KOPT-K1 (cell line): ENCODE measurements around the gene MMP23B.
A peak's percentile ranks its signal among the peaks of the same experiment; 100 is the strongest.
"Not testable (repeated sequence)": the region's sequence is repeated elsewhere in the genome, so short reads cannot be mapped to it uniquely, and the experiment has no call there.

Experiments
- H3K27ac ChIP-seq: fragments of 200-600 bp; sonication (generic); 2 replicates; pipeline ENCODE4 v1.5.1; 2016; ENCODE audit warnings: antibody characterized with exemption, mild to moderate bottlenecking, low read depth, low read length; ENCODE audit not compliant: poor library complexity, severe bottlenecking
- H3K36me3 ChIP-seq: fragments of 200-600 bp; sonication (generic); 2 replicates; pipeline ENCODE4 v1.5.1; 2017; ENCODE audit warnings: antibody characterized with exemption, mild to moderate bottlenecking, low read length, moderate library complexity; ENCODE audit not compliant: insufficient read depth
- H3K9me3 ChIP-seq: fragments of 200-600 bp; sonication (generic); 2 replicates; pipeline ENCODE4 v1.5.1; 2017; ENCODE audit warnings: antibody characterized with exemption, low read length, mild to moderate bottlenecking; ENCODE audit not compliant: insufficient read depth, poor library complexity, severe bottlenecking

Gene MMP23B

DNA sequence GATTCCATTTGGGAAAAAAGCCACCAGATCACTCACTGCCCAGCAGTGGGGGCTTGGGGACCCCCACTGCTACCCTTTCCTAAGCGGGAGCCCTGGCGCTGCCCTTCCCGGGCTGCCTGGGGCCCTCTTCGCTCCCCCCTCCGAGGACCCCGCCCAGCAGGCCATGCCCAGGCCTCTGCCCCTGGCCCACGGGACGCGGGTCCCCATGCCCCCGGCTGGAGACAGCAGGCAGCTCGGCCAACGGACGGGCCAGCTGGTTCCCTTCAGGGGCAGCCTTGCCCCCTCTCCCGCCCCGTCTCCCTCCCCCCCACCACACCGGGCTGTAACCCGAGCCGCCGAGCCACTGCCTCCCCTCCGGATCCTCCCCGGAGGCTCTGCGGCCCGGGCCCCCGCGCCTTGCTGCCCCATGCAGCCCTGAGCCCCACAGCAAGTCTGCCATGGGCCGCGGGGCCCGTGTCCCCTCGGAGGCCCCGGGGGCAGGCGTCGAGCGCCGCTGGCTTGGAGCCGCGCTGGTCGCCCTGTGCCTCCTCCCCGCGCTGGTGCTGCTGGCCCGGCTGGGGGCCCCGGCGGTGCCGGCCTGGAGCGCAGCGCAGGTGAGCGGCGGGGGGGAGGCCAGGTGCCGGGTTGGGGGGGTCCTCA lies at the start of gene MMP23B:
MMP23B (plus strand) TSS at position 392 of the 639 bp plus-strand sequence; CDS start at position 438, 46 bp downstream.
- H3K27ac ChIP-seq: peak within 1 kb of the TSS; percentile 77
- H3K9me3 ChIP-seq: no peaks in the 10 kb centered on the region
- peaks cover 8% of the 10 kb centered on the region; the same call in 1 of the 2 replicates for H3K36me3 ChIP-seq

DNA sequence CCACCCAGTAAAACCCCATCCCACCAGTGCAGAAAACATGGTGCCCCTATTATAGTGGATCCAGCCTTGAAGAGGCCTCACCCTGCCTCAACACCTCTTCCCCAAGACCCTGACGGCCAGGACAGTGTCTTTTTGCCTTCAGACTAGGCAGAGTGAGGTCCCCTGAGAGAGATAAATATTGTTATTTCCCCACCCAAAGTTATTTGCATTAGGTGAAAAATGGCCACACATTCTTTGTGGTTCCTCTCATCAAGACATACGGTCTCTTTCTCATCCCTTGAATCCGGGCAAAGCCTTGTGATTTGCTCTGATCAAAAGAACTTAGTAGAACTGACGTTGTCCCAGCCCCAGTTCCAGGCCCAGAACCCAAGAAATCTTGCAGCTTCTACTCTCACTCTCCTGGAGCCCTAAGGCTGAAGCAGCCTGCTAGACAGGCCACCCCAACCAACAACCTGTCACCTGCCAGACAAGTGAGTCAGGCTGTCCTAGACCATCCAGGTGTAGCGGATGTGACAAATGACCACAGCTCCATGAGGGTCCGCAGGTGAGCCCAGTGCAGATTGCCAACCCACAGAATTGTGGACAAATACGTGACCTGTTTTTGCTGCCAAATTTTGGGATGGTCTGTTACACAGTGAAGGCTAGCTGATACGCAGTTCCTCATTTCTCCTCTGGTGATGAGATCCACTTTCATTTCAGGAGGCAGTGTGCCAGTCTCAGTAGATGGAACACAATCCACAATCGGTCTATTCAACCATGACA lies 49.2 kb upstream of the MMP23B start:
- Histone ChIP-seq H3K9me3 (no peaks in the 10 kb centered on the region), H3K27ac (no peak overlapping the region), H3K36me3 (no peaks in the 10 kb centered on the region)

DNA sequence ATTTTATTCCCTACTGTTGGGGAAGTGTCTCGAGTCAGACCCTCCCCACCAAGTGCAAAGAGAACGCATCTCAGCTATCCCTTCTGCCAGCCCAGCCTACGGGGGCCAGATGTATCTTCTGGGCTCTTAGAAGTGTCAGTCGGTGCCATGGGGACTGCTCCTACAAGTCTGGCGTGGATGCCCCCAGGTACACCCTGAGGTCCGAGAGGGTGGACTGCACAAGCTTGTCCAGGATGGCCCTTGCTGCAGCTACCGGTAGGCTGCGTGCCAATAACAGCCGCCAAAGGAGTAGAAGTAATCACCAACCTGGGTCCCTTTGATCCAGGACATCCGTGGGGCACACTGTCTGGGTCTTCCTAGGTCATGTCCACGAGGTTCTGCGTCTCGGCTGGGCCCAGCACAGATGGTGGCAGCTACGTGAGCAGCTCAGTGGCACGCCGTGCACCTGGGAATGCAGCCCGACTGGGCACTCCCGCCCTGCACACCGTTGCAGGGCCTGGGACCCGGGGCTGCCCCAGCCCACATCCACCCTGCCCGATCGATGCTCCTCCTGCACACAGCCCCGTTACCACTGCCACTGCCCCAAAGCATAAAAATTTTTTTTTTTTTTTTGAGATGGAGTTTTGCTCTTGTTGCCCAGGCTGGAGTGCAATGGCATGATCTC lies 48.5 kb upstream of the MMP23B start:
- H3K27ac ChIP-seq: no peak overlapping the region
- H3K9me3 ChIP-seq: no peaks in the 10 kb centered on the region
- no peaks in the 10 kb centered on the region for H3K36me3 ChIP-seq

DNA sequence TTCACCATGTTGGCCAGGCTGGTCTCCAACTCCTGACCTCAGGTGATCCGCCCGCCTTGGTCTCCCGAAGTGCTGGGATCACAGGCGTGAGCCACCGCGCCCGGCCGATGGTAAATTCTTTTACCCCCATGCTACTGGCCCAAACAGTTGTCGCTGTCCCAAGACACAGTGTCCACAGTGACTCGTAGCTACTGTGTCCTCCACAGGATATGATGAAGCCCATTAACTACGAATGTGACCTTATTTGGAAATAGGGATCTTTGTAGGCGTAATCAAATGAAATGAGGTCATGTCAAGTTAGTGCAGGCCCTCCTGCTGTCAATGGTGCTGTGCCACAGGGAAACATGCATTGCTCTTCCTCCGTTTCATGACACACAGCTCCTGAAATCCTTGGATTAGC lies 40.5 kb upstream of the MMP23B start:
- Histone ChIP-seq H3K36me3 (no peaks in the 10 kb centered on the region), H3K27ac (no peak overlapping the region)

DNA sequence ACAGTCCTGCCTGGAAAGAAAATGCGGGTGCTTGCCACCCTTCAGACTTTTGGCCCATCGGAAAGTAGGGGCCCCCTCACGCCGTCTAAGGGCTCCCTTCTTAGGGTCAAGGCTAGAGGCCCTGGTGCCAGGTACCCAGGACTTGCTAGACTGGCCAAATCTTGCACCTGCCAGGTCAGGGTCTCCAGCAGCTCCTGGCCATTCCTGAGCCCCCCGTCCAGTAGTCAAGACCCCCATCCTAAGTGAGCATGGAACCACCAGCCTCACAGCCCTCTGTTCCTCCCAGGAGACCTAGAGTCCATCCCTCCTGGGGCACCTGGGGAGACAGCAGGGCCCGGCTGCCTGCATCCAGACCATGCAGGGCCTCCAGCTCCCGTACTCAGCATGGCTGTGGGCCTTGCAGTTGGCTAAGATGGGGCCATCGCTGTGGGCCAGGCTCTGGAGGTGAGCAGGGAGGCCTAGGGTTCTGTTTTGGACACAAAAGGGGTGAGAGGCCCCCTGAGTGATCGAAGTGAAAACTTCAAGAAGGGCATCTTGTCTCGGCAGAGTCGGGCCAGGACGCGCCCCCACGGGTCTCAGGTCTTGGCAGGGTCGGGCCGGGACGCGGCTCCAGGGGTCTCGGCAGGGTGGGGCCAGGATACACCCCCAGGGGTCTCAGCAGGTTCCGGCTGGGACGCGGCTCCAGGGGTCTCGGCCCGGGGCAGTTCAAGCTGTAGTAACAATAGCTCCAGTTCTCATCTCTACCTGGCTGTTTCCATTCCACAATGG lies 38.0 kb upstream of the MMP23B start:
- Histone ChIP-seq H3K27ac (no peak overlapping the region), H3K36me3 (no peaks in the 10 kb centered on the region), H3K9me3 (no peaks in the 10 kb centered on the region)

More for the DNA sequence above, 40.5 kb upstream of the MMP23B start:
- H3K9me3 ChIP-seq: no peaks in the 10 kb centered on the region

DNA sequence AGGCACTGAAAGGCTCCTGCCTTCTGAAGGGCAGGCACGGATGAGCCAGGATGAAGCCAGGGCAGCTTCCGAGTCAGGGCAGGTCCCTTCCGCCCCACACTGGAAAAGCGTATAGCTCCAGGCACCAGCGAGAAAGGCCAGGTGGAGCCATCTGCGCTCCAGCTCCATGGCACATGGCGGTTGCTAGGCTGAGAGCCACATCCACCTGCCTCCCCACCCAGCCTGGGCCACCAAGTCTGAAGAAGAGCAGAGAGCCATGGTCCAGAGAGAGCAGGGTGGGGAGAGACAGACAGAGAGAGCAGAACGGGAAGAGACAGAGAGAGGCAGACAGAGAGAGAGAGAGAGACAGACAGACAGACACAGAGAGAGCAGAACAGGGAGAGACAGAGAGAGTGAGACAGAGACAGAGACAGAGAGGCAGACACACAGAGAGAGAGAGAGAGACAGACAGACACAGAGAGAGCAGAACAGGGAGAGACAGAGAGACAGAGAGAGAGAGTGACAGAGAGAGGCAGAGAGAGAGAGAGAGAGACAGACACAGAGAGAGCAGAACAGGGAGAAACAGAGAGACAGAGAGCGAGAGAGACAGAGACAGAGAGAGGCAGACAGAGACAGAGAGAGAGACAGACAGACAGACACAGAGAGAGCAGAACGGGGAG lies 37.2 kb upstream of the MMP23B start:
- H3K27ac ChIP-seq: no peak overlapping the region
- H3K36me3 ChIP-seq: no peaks in the 10 kb centered on the region
- H3K9me3 ChIP-seq: no peaks in the 10 kb centered on the region

DNA sequence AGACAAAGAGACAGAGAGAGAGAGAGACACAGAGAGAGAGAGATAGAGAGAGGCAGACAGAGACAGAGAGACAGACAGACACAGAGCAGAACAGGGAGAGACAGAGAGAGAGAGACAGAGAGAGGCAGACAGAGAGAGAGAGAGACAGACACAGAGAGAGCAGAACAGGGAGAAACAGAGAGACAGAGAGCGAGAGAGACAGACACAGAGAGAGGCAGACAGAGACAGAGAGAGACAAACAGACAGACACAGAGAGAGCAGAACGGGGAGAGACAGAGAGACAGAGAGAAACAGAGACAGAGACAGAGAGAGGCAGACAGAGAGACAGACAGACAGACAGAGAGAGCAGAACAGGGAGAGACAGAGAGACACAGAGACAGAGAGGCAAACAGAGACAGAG lies 36.6 kb upstream of the MMP23B start:
- not testable (repeated sequence) for H3K9me3 ChIP-seq, H3K36me3 ChIP-seq, H3K27ac ChIP-seq

DNA sequence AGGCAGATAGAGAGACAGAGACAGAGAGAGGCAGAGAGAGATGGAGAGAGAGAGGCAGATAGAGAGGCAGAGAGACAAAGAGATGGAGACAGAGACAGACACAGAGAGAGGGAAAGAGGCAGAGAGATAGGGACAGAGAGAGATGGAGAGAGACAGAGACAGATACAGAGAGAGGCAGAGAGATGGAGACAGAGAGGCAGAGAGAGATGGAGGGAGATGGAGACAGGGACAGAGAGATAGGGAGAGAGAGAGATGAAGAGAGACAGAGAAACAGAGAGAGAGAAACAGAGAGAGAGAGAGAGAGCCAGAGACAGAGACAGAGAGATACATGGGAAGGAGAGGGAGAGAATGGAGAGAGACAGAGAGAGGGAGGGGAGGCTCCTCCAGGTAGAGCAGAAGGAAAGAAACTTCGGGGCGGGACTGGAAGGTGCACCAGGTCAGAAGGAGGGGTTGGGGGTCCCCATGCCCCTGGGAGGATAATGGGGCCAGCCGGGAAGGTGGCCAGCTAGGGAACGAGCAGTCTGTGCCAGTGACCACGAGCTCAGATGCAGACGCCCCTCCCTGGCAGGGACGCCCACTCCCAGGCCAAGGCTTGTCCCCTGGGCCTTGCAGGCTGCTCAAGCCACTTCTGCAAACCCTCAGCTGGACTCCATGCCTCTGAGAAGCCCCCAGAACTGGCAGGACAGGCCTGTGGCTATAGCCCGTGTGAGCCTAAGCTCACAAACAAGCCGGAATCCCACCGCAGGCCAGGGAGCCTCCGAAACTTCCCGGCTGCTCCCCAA lies 35.3 kb upstream of the MMP23B start:
- Histone ChIP-seq H3K36me3 (no peaks in the 10 kb centered on the region), H3K27ac (no peak overlapping the region), H3K9me3 (no peaks in the 10 kb centered on the region)

DNA sequence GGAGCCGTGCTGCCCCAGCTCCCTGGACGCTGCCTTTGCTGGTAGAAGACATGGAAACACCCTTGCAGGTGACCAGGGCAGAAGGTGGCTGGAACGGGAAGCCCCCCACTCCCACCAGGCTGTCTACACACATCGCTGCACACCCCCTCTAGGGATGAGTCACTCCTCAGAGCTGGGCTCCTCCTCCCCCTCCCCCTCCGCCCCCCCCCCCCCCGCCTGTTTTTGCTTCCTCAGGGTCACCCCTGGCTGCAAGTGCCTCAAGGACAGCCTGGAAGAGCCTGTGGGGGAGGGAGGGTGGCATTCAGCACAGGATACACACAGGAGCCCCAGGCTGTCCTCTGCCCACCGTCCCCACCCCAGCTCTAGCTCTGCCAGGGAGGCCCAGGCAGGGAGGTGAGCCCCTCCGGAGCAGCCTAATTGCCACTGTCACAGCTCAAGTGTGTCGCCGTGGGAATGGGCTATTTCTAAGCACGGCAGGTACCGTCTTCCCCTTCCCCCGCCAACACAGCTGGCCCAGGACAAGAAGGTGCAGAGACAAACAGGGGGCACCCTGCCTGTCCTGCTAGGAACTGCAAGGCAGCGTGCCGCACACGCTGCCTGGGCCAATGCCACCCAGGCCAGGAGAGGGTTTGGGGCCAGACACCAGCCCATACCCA lies 34.6 kb upstream of the MMP23B start:
- H3K9me3 ChIP-seq: no peaks in the 10 kb centered on the region
- H3K36me3 ChIP-seq: no peaks in the 10 kb centered on the region
- no peak overlapping the region for H3K27ac ChIP-seq

DNA sequence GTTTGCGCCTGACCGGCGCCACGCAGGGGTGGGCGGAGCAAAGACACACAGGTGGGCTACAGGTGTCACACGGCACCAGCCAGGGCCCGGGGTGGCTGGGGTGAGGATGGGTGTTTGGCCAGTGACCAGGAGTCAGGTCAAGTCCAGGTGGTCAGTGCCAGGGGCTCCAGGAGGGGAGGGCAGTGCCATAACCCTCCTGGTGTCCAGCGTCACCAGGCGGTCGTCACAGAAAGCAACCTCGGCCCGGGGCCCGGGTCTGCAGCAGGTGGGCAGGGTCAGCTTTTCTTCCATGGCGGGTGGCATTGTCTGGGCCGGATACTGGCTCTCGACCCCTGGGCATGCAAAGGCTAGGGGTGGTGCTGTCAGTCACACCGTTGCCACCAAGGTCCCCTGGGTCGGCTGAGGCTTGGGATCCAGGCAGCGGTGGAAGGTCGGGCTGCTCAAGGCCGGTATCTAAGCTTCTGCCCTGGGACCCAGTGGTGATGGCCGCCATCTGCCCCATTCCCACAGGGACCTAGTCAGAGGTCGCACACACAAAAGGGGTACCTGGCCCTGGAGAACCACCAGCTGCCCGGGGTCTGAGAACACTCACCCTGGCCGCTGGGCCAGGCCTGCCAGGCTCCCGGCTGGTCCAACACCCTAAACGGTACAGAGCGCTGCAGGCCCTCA lies 33.8 kb upstream of the MMP23B start:
- Histone ChIP-seq H3K36me3 (no peaks in the 10 kb centered on the region), H3K27ac (no peak overlapping the region), H3K9me3 (no peaks in the 10 kb centered on the region)

DNA sequence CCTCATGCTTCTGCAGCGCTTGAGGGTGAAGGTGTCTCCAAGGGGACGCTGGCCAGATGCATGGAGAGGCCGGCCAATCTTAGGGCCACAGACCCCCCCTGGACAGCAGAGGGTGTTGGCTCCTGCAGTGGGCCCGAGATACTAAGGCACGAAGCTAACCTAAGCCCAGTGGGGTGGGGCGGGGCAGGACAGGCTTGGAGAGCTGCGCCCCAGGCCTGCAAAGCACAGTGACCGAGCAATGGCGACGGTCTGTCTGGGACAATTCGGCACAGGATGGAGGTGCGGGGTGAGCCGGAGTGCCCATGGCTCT lies 33.3 kb upstream of the MMP23B start:
- H3K9me3 ChIP-seq: no peaks in the 10 kb centered on the region
- H3K36me3 ChIP-seq: no peaks in the 10 kb centered on the region
- no peak overlapping the region for H3K27ac ChIP-seq

DNA sequence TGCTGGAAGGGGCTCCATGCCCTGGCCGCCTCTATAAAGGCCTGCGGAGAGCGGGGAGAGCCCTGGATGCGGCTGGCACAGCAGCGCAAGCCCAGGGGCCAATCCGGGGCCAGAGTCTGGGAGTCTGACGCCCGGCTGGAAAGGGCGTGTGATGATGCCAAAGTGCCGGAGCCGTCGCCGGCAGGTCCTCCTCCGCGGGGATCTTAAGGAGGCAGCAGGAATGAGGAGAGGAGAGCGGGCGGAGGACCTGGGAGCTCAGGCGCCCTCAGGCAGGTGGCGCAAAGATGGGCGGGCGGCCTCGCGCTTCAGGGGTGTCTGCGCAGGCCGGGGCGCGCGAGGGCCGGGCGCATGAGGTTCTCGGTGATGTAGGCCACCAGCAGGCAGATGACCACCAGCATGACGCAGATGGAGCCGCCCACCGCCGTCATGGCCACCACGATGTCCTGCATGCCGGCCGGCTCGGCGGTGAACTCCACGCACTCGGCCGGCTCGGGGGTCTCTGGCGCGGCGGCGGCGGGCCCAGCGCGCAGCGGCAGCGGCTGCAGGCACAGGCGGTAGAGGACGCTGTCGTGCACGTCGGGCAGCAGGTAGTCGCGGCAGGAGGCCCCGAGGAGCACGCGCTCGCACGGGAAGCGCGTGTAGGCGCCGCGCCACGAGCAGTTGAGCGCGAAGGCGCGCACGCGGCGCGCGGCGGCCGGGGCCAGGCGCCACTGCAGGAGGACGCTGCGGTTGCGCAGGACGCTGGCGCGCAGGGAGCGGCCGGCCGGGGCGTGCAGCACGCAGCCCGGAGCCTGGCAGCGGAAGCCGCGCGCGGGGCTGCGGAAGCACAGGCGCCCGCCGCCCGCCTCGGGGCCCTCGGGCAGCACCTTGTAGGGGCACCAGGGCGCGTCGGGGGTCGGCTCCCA lies 32.7 kb upstream of the MMP23B start:
- Histone ChIP-seq H3K9me3 (no peaks in the 10 kb centered on the region), H3K36me3 (no peaks in the 10 kb centered on the region), H3K27ac (no peak overlapping the region)
